PC-9 (cell line): ENCODE measurements around the gene PKHD1. TPM values are rescaled to one million over a fixed set of nuclear protein-coding genes. Genes with fewer than 3 reads are reported as not detected.

Experiments used
- BruUV-seq: library from RNA; stranded (reverse); fragments of 400-500 nt; replicated peaks from 2 replicates; lab custom pipeline; 2021; lab: Mats Ljungman, UMichigan
- CTCF ChIA-PET: fragments of 300-600 bp; sonication (Branson Sonifier 250); formaldehyde crosslinking; loops from one replicate; lab custom pipeline; 2022; ENCODE audit warnings: antibody characterized with exemption; lab: Charles Lee
- POLR2A ChIA-PET: fragments of 300-600 bp; sonication (Branson Sonifier 250); formaldehyde crosslinking; loops from one replicate; lab custom pipeline; 2022; ENCODE audit warnings: antibody characterized with exemption; ENCODE audit not compliant: unreplicated experiment; lab: Charles Lee
- DNase-seq, 2 experiments: peaks; one replicate each; pipeline versions ENCODE4 v3.0.0 to v3.0.0-alpha.2; 2015 to 2022; ENCODE audit warnings: mixed read lengths in 1 of 2
- H2AFZ ChIP-seq: fragments of 200-600 bp; sonication (generic); 2 replicates; pipeline ENCODE4 v1.8.1; 2017; ENCODE audit warnings: antibody characterized with exemption
- H3F3A ChIP-seq: fragments of 200-600 bp; sonication (generic); 2 replicates; pipeline ENCODE4 v1.8.1; 2017; ENCODE audit warnings: antibody characterized with exemption, mild to moderate bottlenecking, low read depth; ENCODE audit not compliant: insufficient read depth
- H3K27ac ChIP-seq: fragments of 200-600 bp; sonication (generic); 2 replicates; pipeline ENCODE4 v1.6.1; 2016; ENCODE audit warnings: mixed run types
- H3K27me3 ChIP-seq: fragments of 200-600 bp; sonication (generic); 2 replicates; pipeline ENCODE4 v1.6.1; 2016; ENCODE audit warnings: low read depth, mixed run types; ENCODE audit not compliant: insufficient read depth
- H3K36me3 ChIP-seq: fragments of 200-600 bp; sonication (generic); 2 replicates; pipeline ENCODE4 v1.6.1; 2016; ENCODE audit warnings: low read depth, mixed run types
- H3K4me1 ChIP-seq: fragments of 200-600 bp; sonication (generic); replicated peaks from 2 replicates; pipeline ENCODE4 v1.6.1; 2016; ENCODE audit warnings: mixed run types; ENCODE audit not compliant: insufficient read depth
- H3K4me2 ChIP-seq: fragments of 200-600 bp; sonication (generic); 2 replicates; pipeline ENCODE4 v1.6.1; 2017; ENCODE audit warnings: mixed run types
- H3K4me3 ChIP-seq: fragments of 200-600 bp; sonication (generic); 2 replicates; pipeline ENCODE4 v1.6.1; 2016; ENCODE audit warnings: mixed run types
- H3K79me2 ChIP-seq: fragments of 200-600 bp; sonication (generic); 2 replicates; pipeline ENCODE4 v1.6.1; 2017; ENCODE audit warnings: low read depth, mixed run types
- H3K9me2 ChIP-seq: fragments of 200-600 bp; sonication (generic); 2 replicates; pipeline ENCODE4 v1.8.1; 2017; ENCODE audit warnings: mild to moderate bottlenecking; ENCODE audit not compliant: insufficient read depth
- H3K9me3 ChIP-seq: fragments of 200-600 bp; sonication (generic); 2 replicates; pipeline ENCODE4 v1.8.1; 2016; ENCODE audit warnings: low read depth; ENCODE audit not compliant: insufficient read depth
- H4K20me1 ChIP-seq: fragments of 200-600 bp; sonication (generic); 2 replicates; pipeline ENCODE4 v1.8.1; 2017; ENCODE audit not compliant: insufficient read depth
- CTCF ChIP-seq: fragments of 200-600 bp; sonication (generic); conservative IDR thresholded peaks from 2 replicates; pipeline ENCODE4 v1.6.1; 2017; ENCODE audit warnings: mixed run types, antibody characterized with exemption, mild to moderate bottlenecking, moderate library complexity
- EZH2 ChIP-seq: fragments of 200-600 bp; sonication (generic); IDR thresholded peaks from 2 replicates; pipeline ENCODE4 v1.8.0; 2017; ENCODE audit warnings: antibody characterized with exemption, low read depth
- intact Hi-C: fragments of 100-400 bp; cut with micrococcal nuclease; formaldehyde crosslinking; loops from one replicate; pipeline ENCODE4 v1.10.0; 2022; ENCODE audit not compliant: unreplicated experiment
- total RNA-seq: library from RNA; stranded (reverse); gene quantifications from 2 replicates; pipeline ENCODE4 v1.2.3, GENCODE V29; 2021

Gene PKHD1
- total RNA-seq, 1 experiment from 2014 or later: not detected

- Histone ChIP-seq H2AFZ (no peak overlapping the region), H4K20me1 (no peaks in the 10 kb centered on the region), H3K4me2 (no peak overlapping the region), H3K9me2 (no peaks in the 10 kb centered on the region), H3F3A (no peaks in the 10 kb centered on the region), H3K36me3 (no peaks in the 10 kb centered on the region), H3K9me3 (no peaks in the 10 kb centered on the region), H3K27me3 (no peaks in the 10 kb centered on the region), H3K27ac (no peak overlapping the region), H3K4me1 (no peaks in the 10 kb centered on the region), H3K79me2 (no peaks in the 10 kb centered on the region), H3K4me3 (no peak overlapping the region)
- TF ChIP-seq CTCF (no peak), EZH2 (no peak)
- DNase-seq: no peak
- POLR2A ChIA-PET: no interaction called here
- BruUV-seq: no TSS peak
- CTCF ChIA-PET: no interaction called here
- intact Hi-C loops: no loop called here
Observed at GRCh38 chr6:51954681-51955080, 132.7 kb downstream of the PKHD1 start.

- DNase-seq: no peak
- intact Hi-C loops: no loop called here
- H3K4me3 ChIP-seq: no peak overlapping the region
- no peaks in the 10 kb centered on the region for H3K4me1 ChIP-seq
- H3F3A ChIP-seq: no peaks in the 10 kb centered on the region
- H3K4me2 ChIP-seq: no peak overlapping the region
- H3K27me3 ChIP-seq: no peaks in the 10 kb centered on the region
- H3K36me3 ChIP-seq: no peaks in the 10 kb centered on the region
- no peaks in the 10 kb centered on the region for H4K20me1 ChIP-seq
- POLR2A ChIA-PET: no interaction called here
- H3K27ac ChIP-seq: no peak overlapping the region
- TF ChIP-seq EZH2 (no peak), CTCF (no peak)
- H3K9me3 ChIP-seq: no peaks in the 10 kb centered on the region
- no peaks in the 10 kb centered on the region for H3K9me2 ChIP-seq
- BruUV-seq: no TSS peak
- CTCF ChIA-PET: no interaction called here
- H2AFZ ChIP-seq: no peak overlapping the region
- H3K79me2 ChIP-seq: no peaks in the 10 kb centered on the region
Observed at GRCh38 chr6:51953246-51953645, 134.2 kb downstream of the PKHD1 start.

GRCh38 chr6:51951924-51952323 is 135.5 kb downstream of the PKHD1 start:
- POLR2A ChIA-PET: no interaction called here
- no peak for DNase-seq
- Histone ChIP-seq H3F3A (no peaks in the 10 kb centered on the region), H3K9me2 (no peaks in the 10 kb centered on the region), H3K4me3 (no peak overlapping the region), H3K36me3 (no peaks in the 10 kb centered on the region), H3K9me3 (no peaks in the 10 kb centered on the region), H3K27me3 (no peaks in the 10 kb centered on the region), H3K27ac (no peak overlapping the region), H3K79me2 (no peaks in the 10 kb centered on the region), H3K4me2 (no peak overlapping the region), H2AFZ (no peak overlapping the region), H4K20me1 (no peaks in the 10 kb centered on the region), H3K4me1 (no peaks in the 10 kb centered on the region)
- CTCF ChIA-PET: interaction anchor here (0.6 kb wide), 1 partner anchor 335 kb away, joined by 5 read pairs; no protein-coding TSS in a partner anchor
- intact Hi-C loops: no loop called here
- TF ChIP-seq EZH2: no peak
- TF ChIP-seq CTCF: no peak
- BruUV-seq: no TSS peak
